Ramos (cell line): Measurements from ENCODE around the gene TMEM181.
"Not testable (repeated sequence)": the region's sequence is repeated elsewhere in the genome, so short reads cannot be mapped to it uniquely, and the experiment has no call there.

Experiments used
- in situ Hi-C: fragments of 300-500 bp; cut with MboI; formaldehyde crosslinking; loops from one replicate; pipeline ENCODE4 v1.14.3; 2022; ENCODE audit warnings: low sequenced_read_pairs; ENCODE audit not compliant: unreplicated experiment

Gene TMEM181

DNA sequence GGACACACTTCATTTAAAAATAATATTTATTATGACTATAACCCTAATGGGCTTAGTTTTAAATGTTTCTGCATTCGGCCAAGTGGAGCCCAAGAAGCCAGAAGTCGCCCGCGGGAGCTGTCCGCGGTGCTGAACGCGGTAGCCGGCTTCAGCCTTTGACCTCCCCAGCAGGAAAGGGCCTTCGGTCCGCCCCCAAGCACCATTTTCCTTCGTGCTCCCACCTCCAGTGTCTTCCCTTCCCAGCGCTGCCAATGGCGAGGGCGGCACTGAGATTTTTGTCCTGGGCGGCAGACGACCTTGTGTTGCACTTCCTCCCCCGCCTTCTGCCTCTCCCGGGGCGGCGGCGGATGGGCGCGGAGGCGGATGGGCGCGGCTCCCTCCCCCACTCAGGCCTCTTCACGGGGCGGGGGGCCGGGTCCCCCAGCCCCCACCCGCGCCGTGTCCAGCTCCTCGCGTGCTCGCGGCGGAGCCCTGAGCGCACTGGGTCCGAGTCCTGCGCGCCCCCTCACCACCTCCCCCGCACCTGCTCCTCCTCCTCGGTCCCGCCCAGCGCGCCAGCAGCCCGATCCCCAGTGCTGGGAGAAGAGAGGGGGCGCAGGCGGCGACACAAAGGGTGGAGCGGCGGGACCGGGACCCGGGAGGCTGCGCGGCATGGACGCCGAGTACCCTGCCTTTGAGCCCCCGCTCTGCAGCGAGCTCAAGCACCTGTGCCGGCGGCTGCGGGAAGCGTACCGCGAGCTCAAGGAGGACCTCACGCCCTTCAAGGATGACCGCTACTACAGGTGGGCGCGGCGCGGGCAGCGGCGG, 23.6 kb upstream of the TMEM181 start:
- in situ Hi-C loops = no loop called here

- in situ Hi-C loops = no loop called here
These were observed 22.7 kb upstream of the TMEM181 start for GRCh38 chr6:158536891-158537798.

- in situ Hi-C loops = no loop called here
These were observed 21.1 kb upstream of the TMEM181 start for GRCh38 chr6:158538741-158539140.

DNA sequence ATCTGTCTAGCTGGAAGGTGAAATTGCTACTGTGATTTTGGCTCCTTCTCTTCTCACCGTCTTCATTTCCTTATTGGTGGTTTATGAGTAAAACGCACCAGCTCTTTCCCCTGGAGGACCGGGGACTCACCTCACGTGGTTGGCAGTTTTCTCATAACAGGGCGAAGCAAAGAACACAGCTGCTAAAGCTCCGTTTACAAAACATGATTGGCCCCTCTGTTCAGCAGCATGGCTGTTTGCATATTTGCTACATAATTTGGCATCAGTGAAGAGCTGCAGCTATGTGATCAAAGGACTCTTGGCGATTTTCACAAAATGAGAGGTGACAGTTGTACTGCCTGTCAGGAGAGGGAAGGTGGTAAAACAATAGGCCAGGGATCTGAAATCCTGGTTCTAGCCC, 20.5 kb upstream of the TMEM181 start:
- in situ Hi-C loops = no loop called here

- in situ Hi-C loops = no loop called here
These were observed 20.0 kb upstream of the TMEM181 start for GRCh38 chr6:158539881-158540280.

GRCh38 chr6:158543606-158544185, 16.2 kb upstream of the TMEM181 start:
- in situ Hi-C loops = no loop called here

DNA sequence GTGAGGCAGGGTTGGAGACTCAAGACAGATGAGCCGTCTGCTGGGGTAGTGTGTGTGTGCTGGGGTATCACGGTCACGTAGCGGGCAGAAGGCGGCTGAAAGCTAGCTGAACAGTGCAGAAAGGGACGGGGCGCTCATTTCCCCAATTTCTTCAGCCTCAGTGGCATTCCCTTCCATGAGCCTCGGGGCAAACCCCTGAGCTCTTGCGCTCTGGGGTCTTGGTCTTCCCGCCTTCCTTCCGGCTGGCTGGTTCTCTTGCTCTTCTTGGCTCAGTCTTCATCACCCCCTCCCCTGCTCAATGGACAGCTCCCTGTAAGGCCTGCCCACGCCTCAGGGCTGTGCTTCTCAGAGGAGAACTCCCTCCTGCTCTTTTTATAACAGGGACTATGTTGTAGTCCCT, 15.5 kb upstream of the TMEM181 start:
- in situ Hi-C loops = no loop called here

GRCh38 chr6:158545043-158545966, 14.6 kb upstream of the TMEM181 start:
- in situ Hi-C loops = no loop called here

DNA sequence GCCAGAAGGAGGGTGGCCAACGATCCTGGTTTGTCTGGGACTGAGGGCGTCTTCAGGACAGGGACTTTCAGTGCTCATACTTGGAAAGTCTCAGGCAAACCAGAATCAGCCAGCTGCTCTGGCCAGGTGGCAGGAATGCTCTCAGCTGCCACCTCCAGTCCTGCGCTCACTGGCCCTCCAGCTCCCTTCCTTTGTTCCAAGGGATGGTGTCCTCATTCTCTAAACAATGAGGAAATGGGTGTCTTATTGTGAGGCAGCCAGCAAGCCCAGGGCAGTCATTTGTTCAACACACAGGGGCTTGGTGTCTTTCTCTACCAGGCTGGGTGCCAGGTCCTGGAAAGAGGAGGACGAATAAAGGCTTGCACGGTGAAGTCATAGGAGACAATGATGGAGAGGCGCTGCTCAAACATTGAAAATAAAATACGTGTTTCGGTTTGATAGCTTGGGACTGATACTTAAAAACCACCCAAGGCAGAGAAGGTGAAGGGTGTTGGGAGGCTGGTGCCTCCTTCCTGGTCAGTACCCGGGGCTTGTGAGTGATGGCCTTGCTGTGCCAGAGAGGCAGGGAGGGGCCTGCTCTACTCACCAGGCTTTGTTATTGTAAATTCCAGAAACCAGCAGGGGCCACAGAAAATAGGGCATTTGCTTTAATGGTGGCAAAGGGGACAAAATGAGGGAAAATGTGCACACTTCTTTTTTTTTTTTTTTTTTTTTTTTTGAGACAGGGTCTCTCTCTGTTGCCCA, 11.3 kb upstream of the TMEM181 start:
- in situ Hi-C loops = no loop called here

GRCh38 chr6:158552055-158552795, 7.7 kb upstream of the TMEM181 start:
- in situ Hi-C loops = no loop called here

DNA sequence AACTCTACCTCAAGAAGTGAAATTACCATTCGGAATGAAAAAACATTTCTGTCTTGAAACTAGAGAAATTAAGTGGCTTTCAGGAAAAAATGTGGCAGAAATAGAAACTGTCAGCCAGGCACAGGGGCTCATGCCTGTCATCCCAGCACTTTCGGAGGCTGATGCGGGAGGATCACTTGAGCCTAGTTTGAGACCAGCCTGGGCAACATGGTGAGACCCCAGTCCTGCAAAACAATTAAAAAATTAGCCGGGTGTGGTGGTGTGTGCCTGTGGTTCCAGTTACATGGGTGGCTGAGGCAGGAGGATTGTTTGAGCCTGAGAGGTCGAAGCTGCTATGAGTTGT, 7.1 kb upstream of the TMEM181 start:
- in situ Hi-C loops = no loop called here

DNA sequence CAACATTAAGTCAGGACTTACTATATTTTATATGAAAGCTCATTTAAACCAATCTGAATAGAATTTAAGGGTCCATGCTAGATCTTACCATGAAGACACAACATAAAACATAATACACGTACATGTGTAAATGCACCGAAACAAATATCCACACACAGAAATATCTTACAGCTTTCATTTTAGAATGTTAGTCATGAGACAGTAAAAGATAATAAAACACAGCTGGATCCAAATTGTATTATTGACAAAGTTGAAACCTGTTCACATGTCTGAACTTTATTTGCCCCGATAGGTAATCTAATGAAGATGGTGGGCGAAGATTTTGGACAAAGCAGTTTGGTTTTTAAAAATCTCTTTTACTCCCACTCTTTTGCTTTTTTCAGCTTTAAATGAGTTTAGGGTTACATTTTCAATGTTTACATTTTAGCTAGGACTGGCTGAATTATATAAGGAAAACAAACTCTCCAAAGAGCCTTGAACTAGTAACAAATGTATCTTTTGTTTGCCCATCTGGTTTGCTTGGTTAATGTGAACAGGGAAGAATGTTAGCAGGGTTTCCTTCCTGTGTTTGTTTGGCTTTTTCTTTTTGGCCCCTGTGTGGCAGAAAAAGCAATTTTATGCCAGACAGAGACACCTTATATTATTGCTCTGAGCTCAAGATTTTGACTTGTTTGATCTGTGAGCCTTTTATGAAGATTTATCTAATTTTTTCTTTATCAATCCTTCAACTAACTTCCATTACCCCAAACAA, 5.1 kb upstream of the TMEM181 start:
- in situ Hi-C loops = no loop called here

- in situ Hi-C loops = no loop called here
These were observed 3.8 kb upstream of the TMEM181 start for GRCh38 chr6:158556113-158556512.

GRCh38 chr6:158557110-158557509, 2.8 kb upstream of the TMEM181 start:
- in situ Hi-C loops = not testable (repeated sequence)

DNA sequence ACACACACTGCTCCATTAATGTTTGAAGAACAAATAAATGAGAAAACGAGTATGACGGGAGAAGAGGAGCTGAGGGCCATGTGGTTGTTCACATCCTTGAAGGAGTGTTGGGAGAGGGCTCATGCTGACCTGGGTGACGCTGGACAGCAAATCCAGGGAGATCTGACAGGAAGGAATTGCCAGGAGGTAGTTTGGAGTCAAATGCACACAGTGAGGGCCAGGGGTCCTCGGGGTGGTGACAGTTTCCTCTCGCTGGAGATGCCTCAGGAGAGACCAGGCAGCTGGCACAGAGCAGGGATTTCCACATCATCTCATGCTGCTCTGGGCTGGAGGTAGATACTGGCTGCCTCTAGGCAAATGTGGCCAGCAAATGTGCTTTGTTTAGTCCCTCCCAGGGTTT, 2.0 kb upstream of the TMEM181 start:
- in situ Hi-C loops = no loop called here

DNA sequence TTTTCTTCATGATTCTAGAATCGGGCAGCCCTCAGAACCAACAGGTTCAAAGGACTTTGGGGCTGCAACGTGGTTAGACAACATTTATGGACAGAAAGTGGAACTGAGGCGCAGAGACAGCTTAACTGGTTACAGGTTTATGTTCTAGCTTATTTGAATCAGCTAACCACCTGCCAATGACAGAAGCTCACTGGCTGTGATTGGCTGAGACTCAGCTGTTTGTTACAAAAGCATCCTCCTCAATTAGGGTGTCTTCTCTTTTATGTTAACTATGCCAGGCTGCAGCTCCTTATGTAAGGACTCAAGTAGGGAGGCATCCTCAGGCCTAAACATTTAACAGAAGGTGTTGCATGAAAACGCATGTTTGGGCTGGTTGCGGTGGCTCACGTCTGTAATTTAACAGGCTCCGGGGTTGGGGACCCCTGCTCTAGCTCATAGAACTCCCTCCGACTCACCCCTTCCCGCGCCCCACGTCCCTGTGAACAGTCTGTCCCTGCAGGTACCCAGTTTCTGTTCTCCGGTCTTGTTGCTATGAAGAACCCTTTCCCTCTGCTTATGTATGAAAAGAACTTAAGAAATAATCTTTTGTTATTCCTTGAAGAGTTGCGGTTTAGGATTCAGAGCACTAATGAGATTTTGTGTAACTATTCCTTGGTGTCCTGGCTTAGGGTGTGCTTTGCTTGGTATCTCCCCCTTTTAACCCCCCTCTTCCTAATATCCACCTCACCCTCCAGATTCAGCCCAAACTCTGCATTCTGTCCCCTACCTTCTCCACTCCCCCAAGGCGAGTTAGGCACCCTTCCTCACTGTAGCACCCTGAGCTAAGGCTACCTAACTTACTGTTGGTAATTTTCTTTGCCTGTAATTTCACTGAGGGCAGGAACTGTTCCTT, 1.2 kb upstream of the TMEM181 start:
- in situ Hi-C loops = no loop called here

GRCh38 chr6:158559338-158559894, 475 bp upstream of the TMEM181 start:
- in situ Hi-C loops = no loop called here
